Measurements from ENCODE around the gene FGD1.

- no peak for TF ChIP-seq CTCF (IDR thresholded peaks at IDR 0.05)
- TF ChIP-seq POLR2A (IDR thresholded peaks at IDR 0.05), result no peak
Measured at GRCh38 chrX:54416965-54417364, 79.1 kb downstream of the FGD1 start.
